Right lobe of liver (tissue), 4 donors: Measurements from ENCODE around the gene ZNF398.
A peak's percentile ranks its signal among the peaks of the same experiment; 100 is the strongest.

Experiments
- POLR2A ChIP-seq: fragments of 450-650 bp; IDR thresholded peaks from one replicate; pipeline ENCODE4 v1.6.1; 2017; ENCODE audit warnings: antibody characterized with exemption, mild to moderate bottlenecking
- TF ChIP-seq, protein P1 (sequence below), 4 donors: fragments of 200-600 bp in 3 of 4; fragments of 450-650 bp in 1 of 4; IDR thresholded peaks; one replicate each; pipeline versions ENCODE4 v1.5.1 to v1.8.0; 2016 to 2022; ENCODE audit warnings: antibody characterized with exemption in 4 of 4, mild to moderate bottlenecking in 2 of 4
- donor health status: DM: no; HTN: no; CAD: no.
- donor health status: DM: no; HTN: no; CAD: no.
- donor health status: DM: no; HTN: yes; CAD: no.

DNA sequence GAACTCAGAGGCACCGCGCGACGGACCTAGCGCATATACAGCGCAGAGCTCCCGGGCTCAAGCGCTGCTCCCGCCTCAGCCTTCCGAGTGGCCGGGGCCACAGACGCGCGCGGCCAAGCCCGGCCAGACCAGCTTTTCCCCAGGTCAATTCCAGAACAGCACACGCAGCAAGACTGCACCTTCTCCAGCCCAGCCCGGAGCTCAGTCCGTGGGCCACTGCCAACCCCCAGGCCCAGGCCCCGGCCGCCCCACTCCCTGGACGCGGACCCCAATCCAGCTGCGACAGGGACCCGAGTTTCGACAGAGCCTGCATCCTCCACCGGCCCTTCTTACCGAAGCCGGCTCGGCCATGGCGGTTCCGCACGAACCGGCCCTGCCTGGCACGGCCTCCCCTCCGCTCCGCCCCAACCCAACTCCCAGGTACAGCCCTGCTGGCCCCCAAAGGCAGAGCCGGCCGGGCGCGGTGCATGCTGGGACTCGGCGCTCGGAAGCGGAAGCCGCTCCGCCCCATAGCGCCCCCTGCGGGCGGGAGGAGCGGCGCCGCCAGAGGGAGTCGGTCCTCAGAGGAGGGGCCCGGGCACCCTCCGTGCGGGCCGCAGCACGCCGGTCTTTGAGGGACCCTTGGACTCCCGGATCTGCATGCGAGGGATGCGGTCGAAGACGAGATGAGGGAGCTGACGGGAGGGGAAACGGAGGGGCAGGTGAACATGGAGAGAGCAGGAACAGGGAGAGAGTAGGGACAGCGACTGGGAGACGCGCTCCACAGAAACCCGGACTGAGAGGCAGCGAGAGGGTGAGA, 21.2 kb upstream of the ZNF398 start, which contains the start of gene ZNF425:
- TF ChIP-seq, protein P1, sequence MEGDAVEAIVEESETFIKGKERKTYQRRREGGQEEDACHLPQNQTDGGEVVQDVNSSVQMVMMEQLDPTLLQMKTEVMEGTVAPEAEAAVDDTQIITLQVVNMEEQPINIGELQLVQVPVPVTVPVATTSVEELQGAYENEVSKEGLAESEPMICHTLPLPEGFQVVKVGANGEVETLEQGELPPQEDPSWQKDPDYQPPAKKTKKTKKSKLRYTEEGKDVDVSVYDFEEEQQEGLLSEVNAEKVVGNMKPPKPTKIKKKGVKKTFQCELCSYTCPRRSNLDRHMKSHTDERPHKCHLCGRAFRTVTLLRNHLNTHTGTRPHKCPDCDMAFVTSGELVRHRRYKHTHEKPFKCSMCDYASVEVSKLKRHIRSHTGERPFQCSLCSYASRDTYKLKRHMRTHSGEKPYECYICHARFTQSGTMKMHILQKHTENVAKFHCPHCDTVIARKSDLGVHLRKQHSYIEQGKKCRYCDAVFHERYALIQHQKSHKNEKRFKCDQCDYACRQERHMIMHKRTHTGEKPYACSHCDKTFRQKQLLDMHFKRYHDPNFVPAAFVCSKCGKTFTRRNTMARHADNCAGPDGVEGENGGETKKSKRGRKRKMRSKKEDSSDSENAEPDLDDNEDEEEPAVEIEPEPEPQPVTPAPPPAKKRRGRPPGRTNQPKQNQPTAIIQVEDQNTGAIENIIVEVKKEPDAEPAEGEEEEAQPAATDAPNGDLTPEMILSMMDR (IDR thresholded peaks at IDR 0.05) = peak; percentile 90 to 99 (median 93)
- TF ChIP-seq POLR2A = peak; percentile 98
